ENCODE results near the gene TNKS1BP1.
"Not testable (repeated sequence)": the region's sequence is repeated elsewhere in the genome, so short reads cannot be mapped to it uniquely, and the experiment has no call there.

The TNKS1BP1 gene

DNA sequence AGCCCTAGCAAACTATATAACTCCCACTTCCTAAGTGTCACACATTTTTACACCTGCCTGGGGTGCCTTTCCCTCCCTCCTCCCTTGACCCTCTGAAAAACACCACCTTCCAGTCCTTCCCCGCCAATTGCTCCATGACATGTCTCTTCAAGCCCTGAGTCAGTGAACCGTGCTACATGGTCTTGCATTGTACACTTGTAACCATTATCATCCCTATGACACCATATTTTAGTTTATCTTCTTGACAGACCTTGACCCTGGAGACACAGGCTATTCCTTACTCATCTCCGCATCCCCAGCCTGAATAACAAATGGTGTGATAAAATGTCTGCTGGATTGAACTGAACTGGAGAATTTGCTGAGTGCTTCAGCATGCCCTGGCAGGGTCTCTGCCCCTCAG, 36.9 kb downstream of the TNKS1BP1 start:
- DNase-seq (ENCODE audit: low read depth), result no peak

- no peak for DNase-seq (ENCODE audit: low read depth)
Measured at GRCh38 chr11:57283231-57283990, 41.3 kb downstream of the TNKS1BP1 start.

GRCh38 chr11:57281546-57281945, 43.2 kb downstream of the TNKS1BP1 start:
- DNase-seq (ENCODE audit: low read depth), result not testable (repeated sequence)

DNA sequence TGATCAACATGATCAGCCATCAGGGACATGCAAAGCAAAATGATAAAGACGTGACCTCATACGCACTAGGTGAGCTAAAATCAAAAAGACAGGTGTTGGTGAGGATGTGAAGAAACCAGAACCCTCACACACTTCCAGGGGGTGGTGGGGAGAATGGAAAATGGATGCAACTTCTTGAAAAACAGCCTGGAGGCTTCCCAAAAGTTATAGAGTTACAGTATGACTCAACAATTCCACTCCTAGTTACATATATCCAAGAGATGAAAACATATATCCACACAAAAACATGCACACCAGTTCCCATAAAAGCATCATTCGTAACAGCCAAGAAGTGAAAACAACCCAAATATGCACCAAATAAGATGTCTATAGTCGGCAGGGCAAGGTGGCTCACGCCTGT, 45.6 kb downstream of the TNKS1BP1 start:
- peak; percentile 36 for DNase-seq (ENCODE audit: low read depth)

- no peak for DNase-seq (ENCODE audit: low read depth)
Measured at GRCh38 chr11:57278721-57279095, 46.0 kb downstream of the TNKS1BP1 start.

DNA sequence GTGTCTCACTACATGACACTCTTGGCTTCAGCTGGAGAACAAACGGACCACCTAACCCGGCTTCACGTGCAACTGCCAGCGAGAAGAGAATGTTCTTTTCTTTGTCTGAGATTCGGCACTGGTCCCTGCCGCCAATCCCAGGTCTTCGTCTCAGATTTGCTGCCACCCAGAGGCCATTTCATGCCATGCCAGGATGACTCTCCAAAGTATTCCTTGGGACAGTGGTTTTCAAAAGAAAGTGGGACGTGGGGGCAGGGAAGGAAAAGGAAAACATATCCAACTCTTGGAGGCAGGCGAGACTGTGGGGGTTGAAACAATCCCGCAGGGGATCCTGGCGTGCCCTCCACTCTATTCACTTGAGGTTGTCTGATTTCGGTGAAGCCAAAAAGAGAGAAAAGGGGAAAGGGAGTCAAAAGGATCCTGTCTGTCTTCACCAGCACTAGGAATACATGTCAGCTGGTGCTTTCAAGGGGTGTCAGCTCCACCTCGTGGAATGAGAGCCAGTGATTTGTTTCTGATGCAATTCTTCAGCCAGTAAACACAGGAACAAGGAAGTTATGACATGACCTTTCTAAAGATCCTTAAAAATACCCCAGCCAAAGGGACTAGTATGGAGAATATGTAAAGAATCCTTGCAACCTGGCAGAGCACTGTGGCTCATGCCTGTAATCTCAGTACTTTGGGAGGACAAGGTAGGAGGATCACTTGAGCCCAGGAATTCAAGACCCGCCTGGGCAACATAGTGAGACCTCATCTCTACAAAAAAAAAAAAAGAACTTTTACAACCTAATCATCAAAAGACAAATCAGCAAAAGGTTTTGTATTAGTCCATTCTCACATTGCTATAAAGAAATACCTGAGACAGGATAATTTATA, 46.7 kb downstream of the TNKS1BP1 start:
- DNase-seq (ENCODE audit: low read depth), result peak; percentile 68

GRCh38 chr11:57276971-57277675, 47.6 kb downstream of the TNKS1BP1 start:
- DNase-seq (ENCODE audit: low read depth), result no peak

DNA sequence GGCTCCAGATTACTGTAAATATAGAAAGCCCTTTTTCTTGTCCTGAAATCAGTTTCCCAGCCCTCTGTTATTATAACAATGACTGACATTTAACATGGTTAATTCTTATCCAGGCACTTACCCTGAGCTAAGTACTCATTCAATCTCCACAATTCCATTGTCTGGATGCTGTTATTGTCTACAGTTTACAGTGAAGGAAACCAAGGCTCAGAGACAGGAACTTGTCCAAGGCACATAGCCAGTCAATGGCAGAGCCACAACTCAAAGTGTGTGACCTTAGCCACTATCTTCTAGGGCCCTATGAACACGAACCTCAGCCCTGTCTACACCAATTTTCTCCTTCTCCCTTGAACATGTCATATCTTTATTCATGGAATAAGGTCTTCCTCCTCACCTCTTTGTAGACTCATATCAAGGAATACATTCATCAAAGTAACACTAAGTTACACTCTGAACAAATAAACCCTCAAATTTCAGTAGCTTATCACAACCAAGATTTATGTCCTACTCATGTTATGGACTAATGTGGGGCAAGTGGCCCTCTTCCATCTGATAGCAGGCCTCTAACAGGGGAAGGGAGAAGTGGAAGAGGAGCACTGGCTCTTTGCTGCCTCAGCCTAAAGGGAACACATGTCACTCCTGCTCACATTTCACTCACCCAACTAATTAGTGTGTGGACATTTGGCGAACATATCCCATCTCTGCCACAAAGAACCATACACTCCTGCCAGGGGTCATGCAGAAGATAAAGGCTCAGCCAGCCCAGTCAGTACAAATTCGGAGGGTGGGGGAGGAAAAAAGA, 48.4 kb downstream of the TNKS1BP1 start:
- DNase-seq (ENCODE audit: low read depth), result no peak

DNA sequence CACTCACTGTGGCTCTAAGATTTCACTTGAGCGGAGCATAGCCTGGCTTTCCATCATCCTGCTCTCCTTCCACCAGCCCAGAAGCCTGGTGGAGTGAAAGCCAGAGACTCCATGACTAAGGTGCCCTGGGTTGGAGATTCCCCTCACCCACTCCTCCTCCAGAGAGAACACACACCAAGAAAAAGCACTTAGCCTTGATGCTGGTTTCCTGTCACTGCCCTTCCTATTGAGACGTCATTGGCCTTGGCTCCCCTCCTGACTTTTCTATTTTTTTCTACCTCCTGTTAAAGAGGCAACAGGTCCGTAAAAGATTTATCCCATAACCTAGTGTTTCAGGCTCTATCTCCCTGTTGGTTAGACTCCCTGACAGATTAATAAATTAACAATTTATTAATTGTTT, 49.2 kb downstream of the TNKS1BP1 start:
- no peak for DNase-seq (ENCODE audit: low read depth)

GRCh38 chr11:57274904-57275498, 49.8 kb downstream of the TNKS1BP1 start:
- no peak for DNase-seq (ENCODE audit: low read depth)

DNA sequence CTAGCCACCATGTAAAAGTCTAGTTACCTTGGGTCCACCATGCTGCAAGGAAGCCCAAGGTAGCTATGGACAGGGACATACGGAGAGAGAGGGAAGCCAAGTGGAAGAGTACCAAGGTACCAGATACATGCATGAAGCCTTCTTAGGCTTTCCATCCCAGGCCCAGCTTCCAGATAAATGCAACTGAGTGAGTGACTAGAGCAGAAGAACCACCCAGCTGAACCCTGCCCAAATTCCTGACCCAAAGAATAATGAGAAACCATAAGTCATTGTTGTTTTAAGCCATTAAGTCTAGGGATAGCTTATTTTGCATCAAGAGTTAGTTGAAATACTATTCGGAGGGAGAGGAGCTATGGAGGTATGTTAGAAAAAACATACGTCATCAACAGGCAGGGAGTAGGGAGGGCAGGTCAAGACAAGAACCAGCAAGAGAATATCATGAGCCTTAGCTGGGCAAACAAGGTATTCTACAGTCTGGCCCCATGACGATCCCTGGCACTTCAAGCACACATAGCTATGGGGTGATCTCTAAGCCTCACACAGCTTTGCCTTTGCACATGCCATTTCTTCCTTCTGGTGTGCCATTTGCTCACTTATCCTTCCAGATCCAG, 51.2 kb downstream of the TNKS1BP1 start:
- no peak for DNase-seq (ENCODE audit: low read depth)

DNA sequence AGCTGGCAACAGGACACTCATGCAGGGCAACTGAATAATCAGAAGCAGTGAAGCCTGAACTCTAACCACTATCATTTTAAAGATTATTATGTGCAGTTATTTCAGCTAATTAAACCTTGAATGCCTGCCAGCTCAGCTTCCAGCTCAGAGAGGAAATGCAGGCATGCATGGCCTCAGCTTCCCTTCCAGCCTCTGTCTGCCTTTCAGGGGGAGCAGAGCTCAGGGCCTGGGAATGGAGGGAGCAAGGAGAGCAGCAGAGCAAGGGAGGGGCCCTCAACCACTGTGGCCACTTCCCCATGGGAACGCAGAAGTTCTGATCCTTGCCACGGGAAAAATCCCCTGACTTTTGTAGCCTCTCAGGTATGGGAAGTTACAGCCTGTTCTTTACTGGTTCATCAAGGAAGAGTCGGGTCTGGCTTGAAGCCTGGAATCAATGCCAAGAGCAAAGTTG, 55.2 kb downstream of the TNKS1BP1 start:
- no peak for DNase-seq (ENCODE audit: low read depth)

DNA sequence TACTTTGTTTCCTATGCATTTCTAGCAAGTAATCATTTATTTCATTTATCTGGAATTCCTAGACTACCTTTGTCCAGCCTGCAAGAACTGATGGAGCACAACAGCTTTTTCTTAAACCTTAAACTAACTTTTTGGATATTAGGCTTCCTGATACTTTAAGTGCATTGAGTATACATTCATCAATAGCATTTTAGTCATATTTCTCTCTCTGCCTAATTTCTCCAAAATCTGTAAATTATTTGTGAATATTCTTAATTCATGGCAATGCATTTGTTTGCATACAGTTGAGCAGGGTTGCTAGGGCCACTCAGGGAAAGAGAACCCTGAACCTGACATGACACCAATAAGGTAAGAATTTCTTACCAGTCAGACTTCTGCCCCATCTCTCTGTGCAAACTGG, 58.6 kb downstream of the TNKS1BP1 start:
- DNase-seq (ENCODE audit: low read depth), result no peak

DNA sequence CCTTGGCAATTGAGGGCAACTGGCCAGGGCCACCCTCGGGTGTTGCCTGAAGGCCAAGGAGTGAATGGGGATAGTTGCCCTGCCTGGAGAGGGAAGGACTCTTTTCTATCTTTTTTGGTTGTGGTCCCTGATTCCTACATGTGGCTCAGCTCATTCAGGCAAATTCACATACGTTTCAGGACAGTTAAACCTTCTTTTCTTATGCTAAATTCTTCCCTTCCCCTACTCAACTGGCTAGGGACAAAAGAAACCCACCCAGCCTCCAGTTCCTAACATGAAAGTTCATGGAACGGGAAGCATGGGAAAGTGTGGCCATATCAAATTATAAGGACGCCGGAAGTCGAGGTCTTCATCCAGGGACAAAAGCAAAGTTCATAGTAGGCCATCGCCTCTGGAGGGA, 61.4 kb downstream of the TNKS1BP1 start:
- no peak for DNase-seq (ENCODE audit: low read depth)

- no peak for DNase-seq (ENCODE audit: low read depth)
Measured at GRCh38 chr11:57262157-57262556, 62.6 kb downstream of the TNKS1BP1 start.

DNA sequence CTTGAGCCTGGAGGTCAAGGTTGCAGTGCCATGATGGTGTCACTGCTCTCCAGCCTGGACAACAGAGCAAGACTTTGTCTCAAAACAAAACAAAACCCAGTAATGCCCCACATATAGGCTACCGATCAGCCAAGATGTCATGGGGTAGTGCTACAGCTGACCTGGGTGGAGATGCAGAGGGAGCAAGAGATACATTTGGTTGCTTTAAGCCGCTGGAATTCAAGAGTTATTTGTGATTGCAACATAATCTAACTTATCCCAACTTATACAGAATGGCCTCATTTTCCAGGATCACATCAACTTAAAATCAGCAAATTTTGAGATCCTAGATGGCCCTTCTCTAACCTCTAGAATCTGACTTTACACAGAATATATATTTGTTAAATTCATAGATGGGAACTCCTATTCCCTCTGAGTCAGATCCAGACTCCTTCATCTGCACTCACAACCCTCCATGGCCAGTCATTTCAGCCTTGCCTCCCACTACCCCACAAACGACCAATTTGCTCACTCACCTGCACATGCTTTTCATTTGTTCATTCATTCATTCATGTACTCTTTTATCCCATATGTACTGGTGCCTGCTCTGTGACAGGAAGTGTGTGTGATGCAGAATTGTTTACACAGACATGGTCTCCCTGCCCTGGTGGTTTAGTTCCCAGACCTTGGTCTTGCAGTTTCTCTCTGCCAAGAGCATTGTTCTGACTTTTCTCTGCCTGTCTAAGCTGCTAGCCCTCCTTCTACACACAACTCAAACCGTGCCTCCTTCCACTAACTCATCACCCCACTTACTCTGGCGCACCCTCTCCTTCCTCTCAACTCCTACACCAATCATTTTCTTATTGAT, 63.6 kb downstream of the TNKS1BP1 start:
- no peak for DNase-seq (ENCODE audit: low read depth)

DNA sequence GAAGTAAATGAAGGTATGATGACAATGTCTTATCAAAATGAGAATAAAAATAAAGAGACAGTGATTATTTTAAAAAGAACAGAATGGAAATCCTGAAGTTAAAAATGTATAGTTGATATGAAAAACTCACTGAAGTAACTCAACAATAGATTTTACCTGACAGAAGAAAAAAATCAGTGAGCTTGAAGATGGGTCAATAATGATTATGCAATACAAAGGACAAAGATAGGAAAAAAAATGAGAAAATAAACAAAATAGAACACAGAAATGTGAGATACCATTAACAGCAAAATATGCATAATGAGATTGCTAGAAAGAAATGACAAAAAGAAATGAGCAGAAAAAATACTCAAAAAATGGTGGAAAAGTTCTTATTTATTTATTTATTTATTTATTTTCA, 68.6 kb downstream of the TNKS1BP1 start:
- no peak for DNase-seq (ENCODE audit: low read depth)

- DNase-seq (ENCODE audit: low read depth), result peak; percentile 33
Measured at GRCh38 chr11:57255618-57256017, 69.1 kb downstream of the TNKS1BP1 start.

- no peak for DNase-seq (ENCODE audit: low read depth)
Measured at GRCh38 chr11:57254631-57255030, 70.1 kb downstream of the TNKS1BP1 start.

Measured in stromal cell of bone marrow (primary cell).